NOMO-1 treated with dmso at 0.1 percent for 144 hours (cell line): Measurements from ENCODE around the gene PTPN3.

Experiments used
- DNase-seq: peaks from one replicate; lab custom pipeline; 2025; ENCODE audit not compliant: unreplicated experiment; lab: John Stamatoyannopoulos, UW

The PTPN3 gene

GRCh38 chr9:109507421-109507838 lies 9.3 kb upstream of the PTPN3 start:
- DNase-seq = no peak

GRCh38 chr9:109506097-109506712 lies 8.1 kb upstream of the PTPN3 start:
- no peak for DNase-seq

- no peak for DNase-seq
These were observed 6.6 kb upstream of the PTPN3 start for GRCh38 chr9:109504689-109505088.

GRCh38 chr9:109500421-109500974 lies 2.4 kb upstream of the PTPN3 start:
- DNase-seq = no peak

- DNase-seq = no peak
These were observed 1.7 kb upstream of the PTPN3 start for GRCh38 chr9:109499631-109500410.

- DNase-seq = no peak
These were observed 1.1 kb upstream of the PTPN3 start for GRCh38 chr9:109499093-109499630.

- DNase-seq = no peak
These were observed 617 bp downstream of the PTPN3 start for GRCh38 chr9:109497226-109498153.

GRCh38 chr9:109496841-109497225 lies 1.3 kb downstream of the PTPN3 start:
- DNase-seq = no peak

- DNase-seq = no peak
These were observed 1.9 kb downstream of the PTPN3 start for GRCh38 chr9:109496218-109496617.

GRCh38 chr9:109493648-109494047 lies 4.5 kb downstream of the PTPN3 start:
- no peak for DNase-seq

GRCh38 chr9:109491590-109491989 lies 6.5 kb downstream of the PTPN3 start:
- DNase-seq = no peak

- no peak for DNase-seq
These were observed 9.2 kb downstream of the PTPN3 start for GRCh38 chr9:109488791-109489492.

GRCh38 chr9:109488351-109488750 lies 9.8 kb downstream of the PTPN3 start:
- DNase-seq = no peak

GRCh38 chr9:109487247-109487646 lies 10.9 kb downstream of the PTPN3 start:
- no peak for DNase-seq

- no peak for DNase-seq
These were observed 14.2 kb downstream of the PTPN3 start for GRCh38 chr9:109483744-109484429.

GRCh38 chr9:109482391-109482916 lies 15.7 kb downstream of the PTPN3 start:
- no peak for DNase-seq

GRCh38 chr9:109481856-109482255 lies 16.3 kb downstream of the PTPN3 start:
- DNase-seq = no peak

GRCh38 chr9:109479822-109480221 lies 18.3 kb downstream of the PTPN3 start:
- DNase-seq = no peak

- no peak for DNase-seq
These were observed 19.3 kb downstream of the PTPN3 start for GRCh38 chr9:109478665-109479380.
